Activated CD4-positive, alpha-beta memory T cell treated with anti-CD3 and anti-CD28 coated beads, Interleukin-2, amount 10 ng/mL, durations not matched to agents 7 days and 5 days (primary cell): ENCODE results near the gene C1QL2. TPM values are rescaled to one million over a fixed set of nuclear protein-coding genes. Genes with fewer than 3 reads are reported as not detected.

ENCODE experiments used
- CTCF ChIA-PET: fragments of 350-600 bp; sonication (Branson Sonifier 250); formaldehyde crosslinking; loops from one replicate; lab custom pipeline; 2021; ENCODE audit warnings: antibody characterized with exemption, inconsistent platforms; lab: Charles Lee
- POLR2A ChIA-PET: fragments of 350-600 bp; sonication (Branson Sonifier 250); formaldehyde crosslinking; loops from one replicate; lab custom pipeline; 2021; ENCODE audit warnings: antibody characterized with exemption; lab: Charles Lee
- DNase-seq: peaks from one replicate; pipeline ENCODE4 v3.0.0-alpha.2; 2020
- H3K27ac Mint-ChIP-seq: one replicate; pipeline ENCODE4 v1.8.0; 2021; ENCODE audit warnings: mild to moderate bottlenecking, mixed read lengths
- H3K27me3 Mint-ChIP-seq: one replicate; pipeline ENCODE4 v1.8.0; 2021; ENCODE audit warnings: mixed read lengths
- H3K36me3 Mint-ChIP-seq: one replicate; pipeline ENCODE4 v1.8.0; 2021; ENCODE audit warnings: low read depth, mixed read lengths
- H3K4me1 Mint-ChIP-seq: one replicate; pipeline ENCODE4 v1.8.0; 2021; ENCODE audit warnings: mixed read lengths
- H3K4me3 Mint-ChIP-seq: one replicate; pipeline ENCODE4 v1.8.0; 2021; ENCODE audit warnings: mild to moderate bottlenecking, mixed read lengths
- H3K9me3 Mint-ChIP-seq: one replicate; pipeline ENCODE4 v1.8.0; 2021; ENCODE audit warnings: mixed read lengths
- total RNA-seq, 2 experiments: library from RNA; stranded (reverse); gene quantifications; one replicate each; pipeline ENCODE4 v1.2.3, GENCODE V29; 2021

C1QL2 gene
- total RNA-seq, 2 experiments from 2014 or later: not detected

DNA sequence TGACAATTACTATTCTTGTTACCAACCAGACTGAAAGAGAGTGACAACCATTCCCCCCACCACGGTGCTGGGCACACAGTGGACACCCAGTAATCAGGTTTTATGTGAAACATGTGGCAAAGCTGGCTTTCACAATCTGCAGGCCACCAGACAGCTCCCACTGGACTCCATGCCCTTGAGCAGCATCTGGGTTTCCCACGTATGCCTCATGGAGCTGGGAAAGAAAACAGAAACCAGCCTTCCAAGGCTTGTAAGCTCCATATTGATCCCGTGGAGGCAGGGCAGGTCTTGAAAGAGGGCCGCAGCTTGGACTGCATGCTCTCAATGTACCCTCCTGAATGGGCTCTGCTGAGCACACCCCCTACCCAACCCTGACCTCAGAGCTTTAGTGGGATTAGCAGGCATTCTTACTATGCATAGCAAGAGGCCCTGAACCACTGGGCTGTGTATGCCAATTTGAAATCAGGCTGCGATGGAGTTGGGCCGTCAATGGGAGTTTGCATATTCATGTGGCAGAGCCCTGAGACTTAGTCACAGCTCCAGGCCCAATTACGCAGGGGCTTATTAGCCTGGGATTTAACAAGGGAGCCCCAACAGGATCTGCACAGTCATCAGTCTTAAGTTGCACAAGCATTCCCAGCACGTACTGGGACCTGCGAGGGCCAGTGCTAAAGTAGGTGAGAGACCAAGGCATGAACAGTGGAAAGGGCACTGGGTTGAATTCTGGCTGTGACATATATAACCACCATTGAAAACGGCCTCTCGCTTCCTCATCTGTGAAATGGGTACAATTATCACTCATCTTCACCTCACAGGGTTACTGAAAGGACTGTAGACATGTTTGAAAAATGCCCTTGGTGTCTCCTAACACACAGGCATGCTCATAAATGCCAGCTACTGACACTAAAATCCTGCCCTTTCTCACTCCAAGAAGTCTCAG, 10.5 kb downstream of the C1QL2 start:
- POLR2A ChIA-PET: no interaction called here
- no peaks in the 10 kb centered on the region for H3K9me3 Mint-ChIP-seq
- H3K27ac Mint-ChIP-seq: no peak overlapping the region
- no peak for DNase-seq
- H3K4me3 Mint-ChIP-seq: no peak overlapping the region
- CTCF ChIA-PET: no interaction called here
- H3K27me3 Mint-ChIP-seq: peaks cover 3% of the 10 kb centered on the region
- H3K36me3 Mint-ChIP-seq: no peaks in the 10 kb centered on the region
- no peaks in the 10 kb centered on the region for H3K4me1 Mint-ChIP-seq

DNA sequence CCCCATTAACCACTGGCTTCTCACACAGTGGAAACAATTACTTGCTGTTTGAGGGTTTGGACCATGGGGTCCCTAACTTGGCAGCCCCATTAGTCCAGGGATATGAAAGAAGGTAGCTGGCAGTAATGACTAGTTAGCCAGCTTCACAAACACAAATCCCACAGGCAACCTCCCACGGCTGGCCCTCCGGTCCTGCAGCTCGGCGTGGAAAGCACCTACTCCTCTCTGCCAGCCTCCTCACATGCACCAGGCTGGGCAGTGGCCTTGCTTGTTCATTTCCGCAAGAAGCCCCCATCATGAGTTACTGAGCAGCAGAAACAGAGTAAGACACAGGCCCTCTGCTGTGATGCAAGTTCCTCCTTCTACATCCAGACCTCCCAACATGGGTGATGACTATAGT, 13.7 kb downstream of the C1QL2 start:
- Mint-ChIP-seq H3K27me3 (no peaks in the 10 kb centered on the region), H3K36me3 (no peaks in the 10 kb centered on the region), H3K27ac (no peak overlapping the region), H3K4me1 (no peaks in the 10 kb centered on the region), H3K4me3 (no peak overlapping the region), H3K9me3 (no peaks in the 10 kb centered on the region)
- DNase-seq: no peak
- ChIA-PET POLR2A (no interaction called here), CTCF (no interaction called here)

DNA sequence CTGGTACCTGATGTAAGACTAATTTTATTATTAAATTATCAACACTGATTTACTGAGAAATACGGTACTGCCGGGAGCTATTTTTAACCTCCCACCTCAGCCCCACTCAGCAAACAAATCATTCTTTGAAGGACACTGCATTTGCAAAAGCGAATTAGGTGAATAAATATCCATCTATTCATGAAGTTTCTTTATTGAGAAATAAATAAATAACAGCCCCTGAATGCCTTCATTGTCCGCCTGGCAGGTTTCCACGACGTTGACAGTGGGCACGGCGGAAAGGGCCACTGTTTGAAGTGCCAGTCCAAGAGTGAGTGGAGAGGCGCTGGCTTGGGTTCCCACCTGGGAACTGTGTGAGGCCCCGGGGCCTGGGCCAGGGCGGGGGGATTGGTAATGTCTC, 15.7 kb downstream of the C1QL2 start:
- H3K4me3 Mint-ChIP-seq: no peak overlapping the region
- H3K27ac Mint-ChIP-seq: no peak overlapping the region
- H3K4me1 Mint-ChIP-seq: no peaks in the 10 kb centered on the region
- no peaks in the 10 kb centered on the region for H3K36me3 Mint-ChIP-seq
- no peaks in the 10 kb centered on the region for H3K9me3 Mint-ChIP-seq
- H3K27me3 Mint-ChIP-seq: no peaks in the 10 kb centered on the region
- no peak for DNase-seq
- CTCF ChIA-PET: no interaction called here
- POLR2A ChIA-PET: no interaction called here

DNA sequence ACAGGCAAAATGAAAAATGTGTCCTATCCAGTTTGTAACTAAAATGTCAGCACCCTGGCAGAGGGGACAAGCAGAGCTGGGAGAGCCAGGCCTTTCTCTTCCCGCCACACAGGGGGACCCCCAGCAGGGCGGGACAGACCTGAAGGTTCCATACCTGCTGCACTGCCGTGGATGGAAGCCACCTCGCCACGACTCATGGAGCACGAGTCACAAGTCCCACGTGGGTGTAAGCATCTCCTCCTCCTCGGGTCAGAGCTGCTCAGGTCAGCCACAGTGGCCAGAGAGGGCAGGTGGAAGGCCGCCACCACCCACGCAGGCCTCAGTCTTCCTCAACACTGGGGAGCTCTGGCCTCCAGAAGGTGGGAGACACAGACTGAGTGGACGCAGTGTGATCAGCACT, 21.0 kb downstream of the C1QL2 start:
- Mint-ChIP-seq H3K27me3 (no peaks in the 10 kb centered on the region), H3K36me3 (no peaks in the 10 kb centered on the region), H3K27ac (no peak overlapping the region), H3K9me3 (no peaks in the 10 kb centered on the region), H3K4me1 (no peaks in the 10 kb centered on the region), H3K4me3 (no peak overlapping the region)
- CTCF ChIA-PET: interaction anchor here (0.6 kb wide), 1 partner anchor 11 kb away, joined by 3 read pairs; no protein-coding TSS in a partner anchor
- DNase-seq: no peak
- POLR2A ChIA-PET: no interaction called here

DNA sequence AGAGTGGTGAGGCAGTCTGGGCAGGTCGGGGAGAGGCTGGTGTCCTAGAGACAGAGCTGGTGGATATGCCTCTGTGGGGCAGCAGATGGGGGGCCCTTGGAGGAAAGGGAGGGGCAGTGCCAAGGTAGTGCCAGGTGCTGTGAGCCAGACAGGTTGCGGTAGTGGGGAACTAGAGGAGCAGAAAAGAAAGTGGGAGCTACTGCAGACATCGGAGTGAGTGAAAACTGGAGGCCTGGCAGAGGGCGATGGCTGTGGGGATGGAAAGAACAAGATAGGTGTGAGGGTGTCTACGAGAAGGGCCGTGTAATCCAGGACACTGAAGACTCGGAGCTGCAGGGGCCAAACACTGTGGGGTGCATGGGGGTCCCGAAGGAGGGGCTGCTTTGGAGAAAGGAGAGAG, 21.7 kb downstream of the C1QL2 start:
- Mint-ChIP-seq H3K9me3 (no peaks in the 10 kb centered on the region), H3K4me3 (no peak overlapping the region), H3K27me3 (no peaks in the 10 kb centered on the region), H3K27ac (no peak overlapping the region), H3K4me1 (no peaks in the 10 kb centered on the region), H3K36me3 (no peaks in the 10 kb centered on the region)
- POLR2A ChIA-PET: no interaction called here
- no peak for DNase-seq
- CTCF ChIA-PET: no interaction called here

DNA sequence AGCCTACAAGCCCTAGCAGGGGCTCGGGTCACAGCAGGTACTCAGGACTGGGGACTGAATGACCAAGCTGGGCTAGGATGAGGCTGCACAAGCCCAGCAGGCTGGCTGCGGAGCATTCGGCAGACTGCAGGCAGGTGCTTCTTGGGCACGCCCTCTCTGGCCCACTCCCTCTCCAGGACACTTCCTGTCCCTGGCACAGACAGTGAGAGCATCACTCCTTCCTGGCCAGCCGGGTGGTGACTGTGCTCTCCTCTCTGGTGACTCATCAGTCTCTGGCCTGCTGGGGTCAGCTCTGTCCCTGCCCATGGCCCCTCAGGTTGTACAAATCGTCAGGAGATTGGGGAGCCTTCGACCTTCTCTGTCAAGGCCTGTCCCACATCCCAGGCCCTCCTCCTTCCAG, 22.5 kb downstream of the C1QL2 start:
- H3K36me3 Mint-ChIP-seq: no peaks in the 10 kb centered on the region
- CTCF ChIA-PET: no interaction called here
- H3K27me3 Mint-ChIP-seq: no peaks in the 10 kb centered on the region
- H3K27ac Mint-ChIP-seq: no peak overlapping the region
- H3K9me3 Mint-ChIP-seq: no peaks in the 10 kb centered on the region
- H3K4me1 Mint-ChIP-seq: no peaks in the 10 kb centered on the region
- H3K4me3 Mint-ChIP-seq: no peak overlapping the region
- POLR2A ChIA-PET: no interaction called here
- DNase-seq: no peak

DNA sequence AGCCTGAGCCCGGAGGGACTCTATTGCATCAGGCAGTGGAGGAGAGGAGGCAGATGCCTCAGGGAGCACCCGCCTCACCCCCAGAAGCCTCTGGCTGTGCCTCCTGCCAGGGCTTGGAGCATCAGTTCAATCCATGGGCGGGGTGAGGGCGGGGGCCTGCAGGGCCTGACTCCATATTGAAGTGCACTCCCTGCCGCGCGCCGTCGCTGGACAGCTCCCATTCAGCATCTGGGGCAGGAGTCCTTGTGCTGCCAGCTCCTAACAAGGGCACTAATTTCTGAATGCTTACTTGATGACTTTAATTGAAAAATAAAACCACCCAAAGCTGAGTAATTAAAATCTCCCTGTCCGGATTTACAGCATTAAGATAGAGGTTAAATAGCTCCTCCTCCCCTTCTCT, 23.8 kb downstream of the C1QL2 start:
- no peaks in the 10 kb centered on the region for H3K27me3 Mint-ChIP-seq
- no peaks in the 10 kb centered on the region for H3K9me3 Mint-ChIP-seq
- CTCF ChIA-PET: no interaction called here
- no peak overlapping the region for H3K4me3 Mint-ChIP-seq
- DNase-seq: no peak
- H3K36me3 Mint-ChIP-seq: no peaks in the 10 kb centered on the region
- POLR2A ChIA-PET: no interaction called here
- H3K27ac Mint-ChIP-seq: no peak overlapping the region
- H3K4me1 Mint-ChIP-seq: no peaks in the 10 kb centered on the region

DNA sequence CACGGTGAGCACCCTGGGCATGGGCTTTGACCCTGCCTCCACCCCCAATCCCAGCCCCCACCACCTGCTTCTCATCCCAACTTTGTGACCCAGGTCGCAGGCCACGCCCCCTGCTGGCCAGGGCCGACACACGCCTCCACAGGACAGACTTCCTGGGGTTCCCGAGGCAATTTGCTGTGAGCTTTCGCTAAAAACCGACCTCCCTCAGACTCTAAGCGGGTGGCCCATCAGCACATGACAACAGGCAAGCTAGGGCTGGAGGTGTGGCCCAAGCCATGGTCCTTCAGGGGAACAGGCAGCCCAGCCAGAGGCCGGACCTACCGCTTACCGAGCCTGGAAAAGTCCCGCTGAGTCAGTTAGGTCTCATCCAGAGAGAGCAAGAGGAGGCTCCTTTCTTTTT, 31.9 kb downstream of the C1QL2 start:
- peak; percentile 30 for DNase-seq
- ChIA-PET POLR2A (no interaction called here), CTCF (interaction anchor here (0.7 to 2.1 kb wide), 5 partner anchors 11 to 245 kb away, joined by 3 to 8 read pairs (median 5); no protein-coding TSS in a partner anchor)
- H3K9me3 Mint-ChIP-seq: no peaks in the 10 kb centered on the region
- no peaks in the 10 kb centered on the region for H3K36me3 Mint-ChIP-seq
- no peak overlapping the region for H3K4me3 Mint-ChIP-seq
- no peaks in the 10 kb centered on the region for H3K27me3 Mint-ChIP-seq
- H3K27ac Mint-ChIP-seq: no peak overlapping the region
- no peaks in the 10 kb centered on the region for H3K4me1 Mint-ChIP-seq

DNA sequence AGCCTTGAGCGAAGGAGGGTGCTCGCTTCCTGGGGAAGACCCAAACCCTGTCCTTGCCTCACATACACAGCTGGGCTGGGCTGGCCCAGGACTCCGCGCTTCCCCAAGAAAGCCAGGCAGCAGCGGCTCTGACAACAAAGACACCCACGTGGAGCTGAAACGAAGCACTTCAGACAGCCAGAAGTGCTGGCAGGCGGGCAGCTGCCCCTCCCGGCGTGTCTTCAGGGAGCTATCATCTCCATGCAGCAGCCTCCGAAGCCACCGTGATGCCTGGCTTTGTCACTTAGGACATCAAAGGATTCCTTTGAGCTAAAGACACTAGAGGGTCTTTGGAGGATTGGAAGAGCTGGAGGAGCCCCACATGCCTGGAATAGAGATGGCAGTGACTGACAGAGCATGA, 35.2 kb downstream of the C1QL2 start:
- Mint-ChIP-seq H3K27me3 (no peaks in the 10 kb centered on the region), H3K9me3 (no peaks in the 10 kb centered on the region), H3K36me3 (no peaks in the 10 kb centered on the region), H3K4me3 (no peak overlapping the region), H3K4me1 (no peaks in the 10 kb centered on the region), H3K27ac (no peak overlapping the region)
- ChIA-PET POLR2A (no interaction called here), CTCF (interaction anchor here (1.4 kb wide), 1 partner anchor 241 kb away, joined by 4 read pairs; no protein-coding TSS in a partner anchor)
- DNase-seq: no peak

DNA sequence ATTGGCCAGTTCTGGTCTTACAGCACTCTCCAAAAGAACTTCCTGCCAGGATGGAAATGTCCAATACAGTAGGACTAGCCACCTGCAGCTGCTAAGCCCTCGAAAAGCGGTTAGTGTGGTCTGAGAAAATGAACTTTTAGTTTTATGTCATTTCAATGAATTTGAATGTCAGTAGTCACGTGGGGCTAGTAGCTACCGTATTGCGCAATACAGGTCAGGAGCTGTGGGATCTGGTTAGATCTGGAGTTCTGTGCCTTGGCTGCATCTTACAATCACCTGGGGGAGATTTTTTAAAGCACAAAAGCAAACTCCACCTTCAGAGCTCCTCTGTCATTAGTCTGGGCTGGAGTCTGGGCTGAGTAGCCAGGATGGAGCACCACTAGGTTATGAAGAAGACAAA, 35.9 kb downstream of the C1QL2 start:
- no peaks in the 10 kb centered on the region for H3K9me3 Mint-ChIP-seq
- no peak for DNase-seq
- no peak overlapping the region for H3K27ac Mint-ChIP-seq
- CTCF ChIA-PET: interaction anchor here (1.4 kb wide), 1 partner anchor 240 kb away, joined by 4 read pairs; no protein-coding TSS in a partner anchor
- no peaks in the 10 kb centered on the region for H3K36me3 Mint-ChIP-seq
- POLR2A ChIA-PET: no interaction called here
- H3K4me3 Mint-ChIP-seq: no peak overlapping the region
- no peaks in the 10 kb centered on the region for H3K27me3 Mint-ChIP-seq
- no peaks in the 10 kb centered on the region for H3K4me1 Mint-ChIP-seq

DNA sequence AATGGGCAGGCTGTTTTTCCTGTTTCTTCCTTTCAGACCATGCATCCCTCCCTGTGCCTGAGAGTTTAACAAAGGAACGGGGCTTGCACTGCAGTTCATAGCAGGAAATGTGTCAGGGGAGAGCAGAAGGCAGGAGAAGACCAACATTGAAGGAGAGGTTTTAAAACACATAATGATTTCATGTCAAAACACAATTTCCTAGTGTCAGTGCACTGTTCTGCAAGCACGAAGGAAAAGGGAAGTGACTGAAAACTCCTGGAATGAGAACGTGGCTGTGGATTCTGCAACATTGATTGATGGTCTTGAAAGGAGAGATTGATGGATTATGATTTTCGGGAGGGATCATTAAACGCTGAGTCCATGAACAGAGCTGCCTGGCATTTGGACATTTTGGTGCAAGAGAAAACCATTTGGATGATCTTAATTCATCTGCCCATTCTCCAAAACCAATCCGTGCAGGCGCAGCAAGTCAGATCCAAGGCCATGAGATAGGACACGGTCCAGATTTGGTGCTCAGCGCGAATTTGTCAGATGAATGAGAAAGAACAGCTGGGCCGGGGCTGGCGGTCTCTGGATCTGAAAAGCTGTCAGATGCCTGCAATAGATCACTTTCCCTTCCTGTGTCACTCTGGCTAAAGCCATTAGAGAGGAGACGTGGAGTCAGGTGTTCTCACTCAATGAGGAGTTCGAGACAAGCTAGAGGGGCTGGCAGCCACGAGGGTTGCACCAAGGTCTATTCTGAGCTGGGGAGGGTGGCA, 38.4 kb downstream of the C1QL2 start:
- no peaks in the 10 kb centered on the region for H3K27me3 Mint-ChIP-seq
- DNase-seq: no peak
- ChIA-PET CTCF (no interaction called here), POLR2A (no interaction called here)
- no peak overlapping the region for H3K27ac Mint-ChIP-seq
- no peaks in the 10 kb centered on the region for H3K36me3 Mint-ChIP-seq
- H3K4me1 Mint-ChIP-seq: no peaks in the 10 kb centered on the region
- H3K9me3 Mint-ChIP-seq: no peaks in the 10 kb centered on the region
- no peak overlapping the region for H3K4me3 Mint-ChIP-seq

DNA sequence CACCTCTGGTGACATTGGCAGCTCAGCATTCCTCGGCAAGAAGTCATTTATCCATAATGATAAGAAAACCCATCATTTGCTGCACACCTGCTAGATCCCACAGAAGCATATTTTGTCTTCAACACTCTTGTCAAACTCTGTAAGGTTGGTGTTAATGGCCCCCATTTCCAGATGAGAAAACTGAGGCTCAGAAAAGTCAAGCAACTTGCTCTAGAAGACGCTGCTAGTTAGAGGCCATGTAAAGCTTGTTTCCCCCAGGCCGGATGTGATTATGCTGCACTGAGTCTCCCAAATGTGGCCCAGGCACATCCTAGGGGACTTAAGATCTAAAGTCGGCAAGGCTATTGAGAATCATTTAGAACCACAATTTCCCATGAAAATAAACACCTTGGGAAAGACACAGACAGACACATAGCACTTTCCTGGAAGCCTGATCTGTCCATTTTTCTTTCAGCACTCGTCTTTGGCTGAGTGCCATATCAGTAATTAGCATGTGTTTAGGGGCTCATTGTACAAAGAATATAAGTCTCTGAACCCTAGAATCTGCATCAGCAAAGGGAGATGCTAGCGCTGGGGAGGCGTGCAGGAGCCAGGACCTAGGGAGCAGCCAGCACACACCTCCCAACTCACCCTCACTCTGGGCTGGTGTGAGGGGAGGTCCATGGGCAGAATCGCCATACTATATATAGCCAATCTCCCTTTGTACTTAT, 39.3 kb downstream of the C1QL2 start:
- H3K4me3 Mint-ChIP-seq: no peak overlapping the region
- DNase-seq: no peak
- no peak overlapping the region for H3K27ac Mint-ChIP-seq
- no peaks in the 10 kb centered on the region for H3K36me3 Mint-ChIP-seq
- CTCF ChIA-PET: no interaction called here
- H3K9me3 Mint-ChIP-seq: no peaks in the 10 kb centered on the region
- H3K27me3 Mint-ChIP-seq: no peaks in the 10 kb centered on the region
- no peaks in the 10 kb centered on the region for H3K4me1 Mint-ChIP-seq
- POLR2A ChIA-PET: no interaction called here
